Activated T-cell treated with anti-CD3 and anti-CD28 coated beads, Interleukin-2, amount 50 U/mL, for 24 hours (primary cell): ENCODE measurements around the gene SNX32.
A peak's percentile ranks its signal among the peaks of the same experiment; 100 is the strongest.

ENCODE experiments used
- DNase-seq: peaks from one replicate; pipeline ENCODE4 v3.0.0-alpha.2; 2020
- H3K27ac Mint-ChIP-seq: 2 replicates; pipeline ENCODE4 v1.8.0; 2020; ENCODE audit warnings: mild to moderate bottlenecking, mixed read lengths
- H3K27me3 Mint-ChIP-seq: 2 replicates; pipeline ENCODE4 v1.8.0; 2020; ENCODE audit warnings: mixed read lengths
- H3K36me3 Mint-ChIP-seq: 2 replicates; pipeline ENCODE4 v1.8.0; 2020; ENCODE audit warnings: low read depth, mixed read lengths
- H3K4me1 Mint-ChIP-seq: 2 replicates; pipeline ENCODE4 v1.8.0; 2020; ENCODE audit warnings: low read depth, mixed read lengths
- H3K4me3 Mint-ChIP-seq: 2 replicates; pipeline ENCODE4 v1.8.0; 2020; ENCODE audit warnings: mild to moderate bottlenecking, moderate library complexity, mixed read lengths
- H3K9me3 Mint-ChIP-seq: 2 replicates; pipeline ENCODE4 v1.8.0; 2020; ENCODE audit warnings: mixed read lengths

Gene SNX32

GRCh38 chr11:65833297-65834030, at the start of gene SNX32:
Gene SNX32, plus strand, starts transcription at chr11:65833963. Its CDS starts 103 bp downstream, at chr11:65834066.
- peaks cover 25% of the 10 kb centered on the region for H3K4me1 Mint-ChIP-seq
- H3K27me3 Mint-ChIP-seq, result no peaks in the 10 kb centered on the region
- H3K36me3 Mint-ChIP-seq, result no peaks in the 10 kb centered on the region
- H3K9me3 Mint-ChIP-seq, result no peaks in the 10 kb centered on the region
- no peak within 1 kb of the TSS for H3K27ac Mint-ChIP-seq
- peak; percentile 97 for DNase-seq
- H3K4me3 Mint-ChIP-seq, result no peak within 1 kb of the TSS

DNA sequence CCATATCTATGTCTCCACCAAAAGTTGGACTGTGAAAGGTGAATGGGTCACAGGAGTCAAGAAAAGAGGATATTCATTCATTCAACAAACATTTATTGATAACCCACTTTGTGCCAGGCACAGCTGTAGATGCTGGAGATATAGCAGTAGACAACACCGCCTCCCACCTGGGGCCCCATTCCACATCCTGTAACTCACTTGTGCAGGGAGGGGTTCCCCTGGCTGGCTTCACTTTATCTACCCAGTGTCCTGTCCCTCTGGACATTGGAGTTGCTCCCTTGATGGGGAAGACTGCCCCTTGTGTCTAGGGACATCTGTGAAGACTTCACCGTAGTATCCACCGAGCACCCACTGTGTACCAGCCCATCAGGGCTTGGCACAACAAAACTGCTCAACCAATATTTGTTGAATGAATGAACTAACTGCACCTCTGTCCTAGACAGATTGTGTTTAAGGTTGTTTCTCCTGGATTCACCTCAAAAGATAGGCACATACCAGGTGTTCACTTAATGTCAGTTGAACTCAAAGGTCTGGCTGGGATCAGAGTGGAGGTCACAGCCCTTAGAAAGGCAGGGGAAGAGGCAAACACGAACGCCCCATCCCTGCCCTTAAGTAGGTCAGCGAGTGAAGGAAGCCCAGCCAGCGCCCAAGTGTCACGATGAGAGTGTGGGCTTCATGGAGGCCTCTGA, 48.3 kb upstream of the SNX32 start:
- no peak overlapping the region for H3K27ac Mint-ChIP-seq
- H3K4me1 Mint-ChIP-seq, result peaks cover 25% of the 10 kb centered on the region
- H3K4me3 Mint-ChIP-seq, result no peak overlapping the region
- H3K27me3 Mint-ChIP-seq, result peaks cover 53% of the 10 kb centered on the region
- DNase-seq, result no peak
- H3K9me3 Mint-ChIP-seq, result no peaks in the 10 kb centered on the region
- H3K36me3 Mint-ChIP-seq, result no peaks in the 10 kb centered on the region

- DNase-seq, result peak; percentile 54
- H3K4me3 Mint-ChIP-seq, result no peak overlapping the region
- H3K36me3 Mint-ChIP-seq, result no peaks in the 10 kb centered on the region
Observed at GRCh38 chr11:65786008-65786785, 47.6 kb upstream of the SNX32 start.

GRCh38 chr11:65786786-65787636, 46.8 kb upstream of the SNX32 start, which contains the start of gene OVOL1:
Gene OVOL1, plus strand, starts transcription at chr11:65787063. Its CDS starts 311 bp downstream, at chr11:65787374.
- H3K4me1 Mint-ChIP-seq, result peaks cover 40% of the 10 kb centered on the region
- peak within 1 kb of the TSS; percentile 62 for H3K4me3 Mint-ChIP-seq
- peaks cover 59% of the 10 kb centered on the region for H3K27me3 Mint-ChIP-seq
- no peaks in the 10 kb centered on the region for H3K36me3 Mint-ChIP-seq
- H3K27ac Mint-ChIP-seq, result no peak within 1 kb of the TSS
- no peaks in the 10 kb centered on the region for H3K9me3 Mint-ChIP-seq
- no peak for DNase-seq

More at GRCh38 chr11:65786008-65786785, 47.6 kb upstream of the SNX32 start:
- no peak overlapping the region for H3K27ac Mint-ChIP-seq
- peaks cover 32% of the 10 kb centered on the region for H3K4me1 Mint-ChIP-seq
- H3K9me3 Mint-ChIP-seq, result no peaks in the 10 kb centered on the region
- H3K27me3 Mint-ChIP-seq, result peaks cover 59% of the 10 kb centered on the region

DNA sequence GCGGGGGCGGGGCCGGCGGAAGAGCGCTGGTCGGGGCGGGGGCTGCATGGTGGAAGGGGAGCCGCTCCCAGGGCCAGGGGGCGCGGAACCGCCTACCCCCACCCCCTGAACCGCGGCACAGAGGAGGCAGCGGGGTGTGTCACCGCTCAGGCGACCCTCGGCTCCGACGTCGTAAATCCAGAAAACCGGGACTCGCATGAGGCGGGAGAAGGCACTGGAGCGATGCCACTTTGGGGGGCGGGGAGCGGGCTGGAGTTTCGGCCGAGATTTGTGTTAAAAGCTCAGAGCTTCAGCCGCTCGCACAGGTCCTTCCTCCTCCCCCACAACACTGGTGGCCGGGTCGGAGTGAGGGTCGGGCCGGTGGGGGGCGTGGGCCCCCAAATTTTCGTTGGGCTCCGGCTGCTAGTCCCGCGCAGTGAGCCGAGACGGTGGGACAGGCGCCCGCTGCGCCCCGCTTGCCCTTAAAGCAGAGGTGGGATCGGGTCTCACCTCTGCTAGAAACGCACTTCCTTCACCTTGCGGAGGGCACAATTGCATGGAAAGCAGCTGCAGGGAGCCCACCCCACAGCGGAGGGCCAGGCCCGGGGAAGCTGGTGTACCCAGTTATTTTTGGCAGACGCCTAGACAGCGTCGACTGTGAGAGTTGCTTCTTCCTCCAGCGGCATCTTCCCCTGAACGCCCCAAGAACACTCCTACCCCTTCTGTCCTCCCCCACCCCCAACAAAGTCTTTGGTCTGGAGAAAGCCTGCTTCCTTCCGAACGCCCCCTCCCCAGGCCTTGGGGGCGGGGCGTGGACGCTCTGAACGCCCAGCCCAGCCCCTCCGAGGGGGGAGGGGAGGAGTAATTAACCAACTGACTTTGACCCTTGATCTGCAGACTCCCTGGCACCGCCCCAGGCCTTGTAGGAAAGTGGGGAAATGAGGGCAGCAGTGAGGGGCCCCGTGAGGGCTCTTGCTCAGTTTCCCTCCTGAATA, 45.8 kb upstream of the SNX32 start:
- Mint-ChIP-seq H3K27ac (peak overlapping the region; percentile 74), H3K27me3 (peaks cover 59% of the 10 kb centered on the region), H3K4me1 (peaks cover 44% of the 10 kb centered on the region), H3K4me3 (peak overlapping the region; percentile 62), H3K36me3 (no peaks in the 10 kb centered on the region), H3K9me3 (no peaks in the 10 kb centered on the region)
- DNase-seq, result no peak

DNA sequence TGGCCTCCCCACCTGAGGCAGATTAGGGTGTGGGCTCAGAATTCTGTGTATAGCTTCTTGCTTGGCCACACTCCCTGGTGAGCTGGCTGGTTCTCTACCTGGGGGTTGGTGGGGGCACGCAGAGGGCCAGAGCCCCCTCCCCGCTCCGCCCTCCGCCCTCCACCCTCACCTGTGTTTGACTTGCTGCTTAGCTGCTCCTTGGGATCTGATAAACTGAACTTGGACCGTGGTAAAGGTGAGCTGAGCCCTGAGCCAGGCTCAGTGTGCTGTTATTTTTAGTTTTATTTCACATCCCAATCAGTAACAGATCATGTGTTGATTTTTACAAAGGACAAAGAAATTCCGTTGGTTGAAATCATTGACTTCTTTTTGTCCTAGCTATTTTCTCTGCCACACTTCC, 44.9 kb upstream of the SNX32 start:
- H3K4me1 Mint-ChIP-seq, result peaks cover 42% of the 10 kb centered on the region
- no peak for DNase-seq
- no peak overlapping the region for H3K27ac Mint-ChIP-seq
- H3K36me3 Mint-ChIP-seq, result no peaks in the 10 kb centered on the region
- no peak overlapping the region for H3K4me3 Mint-ChIP-seq
- peaks cover 58% of the 10 kb centered on the region for H3K27me3 Mint-ChIP-seq
- no peaks in the 10 kb centered on the region for H3K9me3 Mint-ChIP-seq

DNA sequence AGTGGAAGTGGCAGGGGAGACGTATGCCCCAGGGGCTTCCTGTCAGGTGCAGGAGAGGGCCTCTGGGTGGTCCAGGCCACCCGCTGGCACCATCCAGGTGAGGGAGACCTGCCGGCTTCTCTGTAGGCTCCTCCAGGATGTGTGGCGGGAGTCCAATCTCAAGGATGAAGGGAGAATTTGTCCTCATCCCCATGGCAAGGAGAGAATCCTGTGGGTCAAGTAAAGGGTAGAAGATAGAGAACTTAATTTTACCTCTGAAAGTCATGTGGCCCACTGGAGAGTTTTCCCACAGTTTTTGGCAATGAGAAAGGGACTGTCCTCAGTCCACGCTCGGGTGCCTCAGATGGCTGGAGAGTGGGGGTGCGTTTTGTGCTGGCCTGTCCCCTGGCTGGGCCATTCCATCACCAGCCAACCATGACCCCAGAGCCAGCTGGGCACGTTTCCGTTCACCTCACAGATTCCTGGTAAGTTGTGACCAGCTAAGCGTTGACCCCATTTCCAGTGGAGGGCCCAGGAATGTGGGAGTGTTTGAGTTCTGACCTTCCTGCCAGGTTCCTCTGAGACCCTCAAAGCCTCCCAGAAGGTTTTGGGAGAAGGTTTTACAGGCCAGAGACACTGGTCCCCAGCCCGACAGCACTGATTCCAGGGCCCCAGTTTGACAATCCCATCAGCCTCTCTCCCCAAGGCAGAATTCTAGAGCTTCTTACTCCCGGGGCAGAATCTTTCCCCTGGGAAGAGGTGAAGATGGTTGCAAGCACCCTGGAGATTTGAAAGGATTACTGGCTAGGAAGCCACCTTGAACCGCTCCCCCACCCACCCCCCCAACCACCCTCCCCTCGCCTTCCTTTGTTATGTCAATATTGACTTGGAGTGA, 44.3 kb upstream of the SNX32 start:
- H3K4me3 Mint-ChIP-seq, result no peak overlapping the region
- H3K27me3 Mint-ChIP-seq, result peaks cover 52% of the 10 kb centered on the region
- peaks cover 42% of the 10 kb centered on the region for H3K4me1 Mint-ChIP-seq
- no peak for DNase-seq
- no peaks in the 10 kb centered on the region for H3K9me3 Mint-ChIP-seq
- H3K36me3 Mint-ChIP-seq, result no peaks in the 10 kb centered on the region
- H3K27ac Mint-ChIP-seq, result no peak overlapping the region

DNA sequence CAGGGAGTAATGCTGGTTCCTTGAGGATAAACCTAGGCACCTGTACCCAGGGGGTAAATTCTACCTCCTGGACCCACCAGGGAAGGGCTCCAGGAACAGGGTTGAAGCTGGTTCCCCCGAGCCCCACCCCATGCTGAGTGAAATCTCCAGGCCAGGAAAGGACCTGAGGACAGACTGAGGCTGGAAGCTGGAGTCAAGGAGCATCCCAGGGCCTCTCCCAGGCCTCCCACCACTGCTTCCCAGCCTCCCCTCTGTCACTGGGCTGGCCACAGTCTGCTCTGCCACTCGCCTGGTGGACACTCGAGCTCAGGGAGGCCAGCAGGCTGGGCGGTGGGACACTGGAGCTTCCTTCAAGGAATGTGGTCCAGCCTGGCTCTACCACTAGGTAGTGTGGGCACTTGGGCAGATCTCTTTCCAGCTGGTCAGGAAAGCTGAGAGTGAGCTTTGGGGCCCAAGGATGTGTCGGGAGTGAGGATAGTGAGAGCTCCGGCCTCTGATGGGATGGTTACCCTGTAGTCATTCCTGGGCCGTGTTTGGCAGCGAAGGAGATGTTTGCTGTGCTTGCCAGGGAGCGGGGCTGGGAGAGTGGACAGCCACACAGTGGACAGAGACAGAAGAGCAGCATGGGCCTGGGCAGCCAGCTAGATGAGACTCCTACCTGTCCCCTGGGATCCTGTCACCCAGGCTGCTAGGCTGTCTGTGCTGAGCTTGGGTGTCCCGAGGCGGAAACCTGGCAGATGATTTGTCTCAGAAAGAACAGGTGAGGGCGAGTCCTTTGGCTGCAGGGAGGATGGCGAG, 43.5 kb upstream of the SNX32 start:
- H3K27me3 Mint-ChIP-seq, result peaks cover 46% of the 10 kb centered on the region
- H3K27ac Mint-ChIP-seq, result no peak overlapping the region
- peaks cover 39% of the 10 kb centered on the region for H3K4me1 Mint-ChIP-seq
- no peaks in the 10 kb centered on the region for H3K9me3 Mint-ChIP-seq
- H3K36me3 Mint-ChIP-seq, result no peaks in the 10 kb centered on the region
- H3K4me3 Mint-ChIP-seq, result no peak overlapping the region
- DNase-seq, result no peak

- no peak for DNase-seq
- no peak overlapping the region for H3K4me3 Mint-ChIP-seq
- no peaks in the 10 kb centered on the region for H3K9me3 Mint-ChIP-seq
- peaks cover 32% of the 10 kb centered on the region for H3K4me1 Mint-ChIP-seq
- H3K27ac Mint-ChIP-seq, result peak overlapping the region; percentile 64
- H3K36me3 Mint-ChIP-seq, result no peaks in the 10 kb centered on the region
- H3K27me3 Mint-ChIP-seq, result peaks cover 38% of the 10 kb centered on the region
Observed at GRCh38 chr11:65790902-65791650, 42.7 kb upstream of the SNX32 start.

DNA sequence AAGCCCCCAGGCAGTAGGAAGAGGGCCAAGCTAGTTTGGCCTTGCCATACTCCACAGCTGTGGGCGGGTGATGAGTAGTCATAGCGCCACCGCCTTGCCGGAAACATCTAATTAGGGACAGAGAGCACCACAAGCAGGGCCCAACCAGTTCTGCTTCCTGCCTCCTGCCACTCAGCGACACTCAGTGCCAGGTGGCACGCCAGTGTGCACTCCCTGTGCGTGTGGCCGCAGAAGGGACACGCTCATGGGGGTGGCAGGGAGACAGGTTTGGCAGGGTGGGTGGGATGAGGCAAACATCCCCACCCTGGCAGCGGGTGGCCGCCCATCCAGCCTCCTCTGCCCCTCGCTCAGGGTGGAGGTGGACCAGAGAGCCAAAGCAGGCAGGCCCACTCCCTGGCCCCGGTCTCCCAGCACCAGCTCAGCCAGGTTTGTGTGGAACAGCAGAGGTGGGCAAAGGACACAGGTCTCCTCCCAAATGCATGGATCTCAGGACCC, 42.0 kb upstream of the SNX32 start:
- peak overlapping the region; percentile 64 for H3K27ac Mint-ChIP-seq
- DNase-seq, result peak; percentile 75
- H3K4me1 Mint-ChIP-seq, result peaks cover 32% of the 10 kb centered on the region
- H3K9me3 Mint-ChIP-seq, result no peaks in the 10 kb centered on the region
- H3K36me3 Mint-ChIP-seq, result no peaks in the 10 kb centered on the region
- H3K4me3 Mint-ChIP-seq, result no peak overlapping the region
- H3K27me3 Mint-ChIP-seq, result peaks cover 37% of the 10 kb centered on the region

- H3K4me3 Mint-ChIP-seq, result no peak overlapping the region
- peaks cover 30% of the 10 kb centered on the region for H3K4me1 Mint-ChIP-seq
- no peaks in the 10 kb centered on the region for H3K36me3 Mint-ChIP-seq
- peak overlapping the region; percentile 50 for H3K27ac Mint-ChIP-seq
- no peaks in the 10 kb centered on the region for H3K9me3 Mint-ChIP-seq
- DNase-seq, result no peak
- H3K27me3 Mint-ChIP-seq, result peaks cover 37% of the 10 kb centered on the region
Observed at GRCh38 chr11:65792456-65792855, 41.3 kb upstream of the SNX32 start.
